Activated B cell treated with CpG ODN at 0.5 μM for 24 hours (primary cell): ENCODE data around the gene ATP2B2. TPM values are rescaled to one million over a fixed set of nuclear protein-coding genes. Genes with fewer than 3 reads are reported as not detected.

Experiments
- ATAC-seq: fragments of 200-7000 bp; cut with Tn5 transposase; one replicate; pipeline ENCODE4 v1.10.0; 2021; ENCODE audit warnings: low read depth, mild to moderate bottlenecking, moderate library complexity
- CTCF ChIA-PET: fragments of 350-600 bp; sonication (Branson Sonifier 250); formaldehyde crosslinking; loops from one replicate; lab custom pipeline; 2021; ENCODE audit warnings: antibody characterized with exemption; lab: Charles Lee
- POLR2A ChIA-PET: fragments of 350-600 bp; sonication (Branson Sonifier 250); formaldehyde crosslinking; loops from one replicate; lab custom pipeline; 2021; ENCODE audit warnings: antibody characterized with exemption; lab: Charles Lee
- DNase-seq: peaks from one replicate; pipeline ENCODE4 v3.0.0; 2022
- H3K27ac Mint-ChIP-seq: one replicate; pipeline ENCODE4 v1.8.0; 2020; ENCODE audit warnings: mixed read lengths
- H3K27me3 Mint-ChIP-seq: one replicate; pipeline ENCODE4 v1.8.0; 2021; ENCODE audit warnings: mixed read lengths
- H3K36me3 Mint-ChIP-seq: one replicate; pipeline ENCODE4 v1.8.0; 2021; ENCODE audit warnings: low read depth, mixed read lengths
- H3K4me1 Mint-ChIP-seq: one replicate; pipeline ENCODE4 v1.8.0; 2021; ENCODE audit warnings: mixed read lengths
- H3K4me3 Mint-ChIP-seq: one replicate; pipeline ENCODE4 v1.8.0; 2020; ENCODE audit warnings: mild to moderate bottlenecking, mixed read lengths
- H3K9me3 Mint-ChIP-seq: one replicate; pipeline ENCODE4 v1.8.0; 2020; ENCODE audit warnings: mixed read lengths
- CTCF ChIP-seq: fragments of 200-600 bp; IDR thresholded peaks from one replicate; pipeline ENCODE4 v1.8.0; 2022; ENCODE audit warnings: antibody characterized with exemption, mild to moderate bottlenecking
- intact Hi-C: fragments of 100-400 bp; cut with micrococcal nuclease; formaldehyde crosslinking; loops from one replicate; pipeline ENCODE4 v1.15.1; 2024
- total RNA-seq: library from RNA; stranded (reverse); gene quantifications from 2 replicates; pipeline ENCODE4 v1.2.3, GENCODE V29; 2022

Gene ATP2B2
- total RNA-seq, 1 donor from 2014 or later, result not detected

GRCh38 chr3:10453431-10454163 is 51.8 kb downstream of the ATP2B2 start:
- intact Hi-C loops, result loop anchor here (10.0 kb wide), 1 partner anchor 99 kb away; no protein-coding TSS in a partner anchor
- Mint-ChIP-seq H3K36me3 (no peaks in the 10 kb centered on the region), H3K9me3 (no peaks in the 10 kb centered on the region), H3K4me1 (peaks cover 19% of the 10 kb centered on the region), H3K27me3 (peaks cover 10% of the 10 kb centered on the region), H3K4me3 (no peak overlapping the region), H3K27ac (no peak overlapping the region)
- no peak for TF ChIP-seq CTCF
- DNase-seq (no peak), ATAC-seq (no peak)
- ChIA-PET CTCF (no interaction called here), POLR2A (no interaction called here)

- H3K36me3 Mint-ChIP-seq, result no peaks in the 10 kb centered on the region
- intact Hi-C loops, result loop anchor here (10.0 kb wide), 1 partner anchor 96 kb away; no protein-coding TSS in a partner anchor
- CTCF ChIA-PET, result no interaction called here
Measured at GRCh38 chr3:10450494-10451440, 54.6 kb downstream of the ATP2B2 start.

GRCh38 chr3:10449436-10449835 is 56.0 kb downstream of the ATP2B2 start:
- peaks cover 10% of the 10 kb centered on the region for H3K27me3 Mint-ChIP-seq

More at GRCh38 chr3:10450494-10451440, 54.6 kb downstream of the ATP2B2 start:
- ATAC-seq (no peak), DNase-seq (no peak)
- Mint-ChIP-seq H3K4me1 (no peaks in the 10 kb centered on the region), H3K27ac (no peak overlapping the region), H3K27me3 (peaks cover 10% of the 10 kb centered on the region), H3K4me3 (no peak overlapping the region), H3K9me3 (no peaks in the 10 kb centered on the region)
- POLR2A ChIA-PET, result no interaction called here
- TF ChIP-seq CTCF, result no peak

GRCh38 chr3:10448544-10448943 is 56.8 kb downstream of the ATP2B2 start:
- no peak overlapping the region for H3K4me3 Mint-ChIP-seq
- peaks cover 10% of the 10 kb centered on the region for H3K27me3 Mint-ChIP-seq
- H3K27ac Mint-ChIP-seq, result no peak overlapping the region
- DNase-seq (no peak), ATAC-seq (no peak)
- peaks cover 7% of the 10 kb centered on the region for H3K4me1 Mint-ChIP-seq
- POLR2A ChIA-PET, result no interaction called here
- CTCF ChIA-PET, result no interaction called here
- H3K9me3 Mint-ChIP-seq, result no peaks in the 10 kb centered on the region
- H3K36me3 Mint-ChIP-seq, result no peaks in the 10 kb centered on the region
- no peak for TF ChIP-seq CTCF
- intact Hi-C loops, result no loop called here

More at GRCh38 chr3:10449436-10449835, 56.0 kb downstream of the ATP2B2 start:
- Mint-ChIP-seq H3K36me3 (no peaks in the 10 kb centered on the region), H3K4me3 (no peak overlapping the region), H3K27ac (no peak overlapping the region), H3K4me1 (peaks cover under 1% of the 10 kb centered on the region), H3K9me3 (no peaks in the 10 kb centered on the region)
- ATAC-seq, result no peak
- DNase-seq, result no peak
- TF ChIP-seq CTCF, result no peak
- intact Hi-C loops, result no loop called here
- POLR2A ChIA-PET, result no interaction called here
- CTCF ChIA-PET, result no interaction called here
